ENCODE data around the gene PRSS22.

- no peak for TF ChIP-seq POLR2A (IDR thresholded peaks at IDR 0.05)
- peak; percentile 95 to 98 (median 96) for TF ChIP-seq CTCF (IDR thresholded peaks at IDR 0.05)
- TF ChIP-seq EP300 (IDR thresholded peaks at IDR 0.05): no peak
- TF ChIP-seq POLR2AphosphoS5 (IDR thresholded peaks at IDR 0.05): no peak
Observed at GRCh38 chr16:2874912-2875362, 17.0 kb upstream of the PRSS22 start.
